Glomerular visceral epithelial cell (primary cell): ENCODE measurements around the gene STPG4.
"Not testable (repeated sequence)": the region's sequence is repeated elsewhere in the genome, so short reads cannot be mapped to it uniquely, and the experiment has no call there.

ENCODE experiments used
- DNase-seq: peaks from one replicate; pipeline ENCODE4 v3.0.0-alpha.2; 2016; ENCODE audit errors: extremely low spot score

Gene STPG4

DNA sequence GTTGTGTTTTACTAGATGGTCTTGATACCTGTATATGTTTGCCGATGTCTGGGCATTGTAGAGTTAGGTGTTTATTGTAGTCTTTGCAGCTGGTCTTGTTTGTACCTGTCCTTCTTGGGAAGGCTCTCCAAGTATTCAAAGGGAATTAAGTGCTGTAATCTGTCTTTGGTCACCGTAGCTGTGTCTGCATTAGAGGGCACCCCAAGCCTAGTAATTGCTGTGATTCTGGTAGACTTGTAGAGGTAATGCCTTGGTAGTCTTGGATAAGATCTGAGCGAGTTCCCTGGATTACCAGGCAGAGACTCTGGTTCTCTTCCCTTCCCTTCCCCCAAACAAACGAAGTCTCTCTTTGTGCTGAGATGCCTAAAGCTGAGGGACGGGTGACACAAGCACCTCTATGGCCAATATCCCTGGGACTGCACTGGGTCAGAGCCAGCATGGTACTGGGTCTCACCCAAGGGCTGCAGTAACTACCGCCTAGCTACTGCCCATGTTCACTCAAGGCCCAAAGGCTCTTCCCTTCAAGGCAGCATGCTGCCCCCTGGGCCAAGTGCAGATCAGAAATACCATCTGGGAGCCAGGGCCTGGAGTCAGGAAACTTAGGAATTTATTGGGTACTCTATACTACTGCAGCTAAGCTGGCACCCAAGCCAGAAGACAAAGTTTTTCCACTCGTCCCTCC, 27.1 kb downstream of the STPG4 start:
- no peak for DNase-seq

DNA sequence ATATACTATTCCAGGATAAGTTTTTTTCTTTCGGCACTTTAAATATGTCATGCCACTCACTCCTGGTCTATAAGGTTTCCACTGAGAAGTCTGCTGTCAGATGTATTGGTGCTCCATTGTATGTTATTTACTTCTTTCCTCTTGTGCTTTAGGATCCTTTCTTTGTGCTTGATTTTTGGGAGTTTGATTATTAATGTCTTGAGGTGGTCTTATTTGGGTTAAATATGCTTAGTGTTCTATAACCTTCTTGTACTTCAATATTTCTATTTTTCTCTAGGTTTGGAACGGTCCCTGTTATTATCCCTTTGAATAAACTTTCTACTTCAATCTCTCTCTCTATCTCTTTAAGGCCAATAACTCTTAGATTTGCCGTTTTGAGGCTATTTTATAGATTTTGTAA, 28.3 kb downstream of the STPG4 start:
- DNase-seq = no peak

DNA sequence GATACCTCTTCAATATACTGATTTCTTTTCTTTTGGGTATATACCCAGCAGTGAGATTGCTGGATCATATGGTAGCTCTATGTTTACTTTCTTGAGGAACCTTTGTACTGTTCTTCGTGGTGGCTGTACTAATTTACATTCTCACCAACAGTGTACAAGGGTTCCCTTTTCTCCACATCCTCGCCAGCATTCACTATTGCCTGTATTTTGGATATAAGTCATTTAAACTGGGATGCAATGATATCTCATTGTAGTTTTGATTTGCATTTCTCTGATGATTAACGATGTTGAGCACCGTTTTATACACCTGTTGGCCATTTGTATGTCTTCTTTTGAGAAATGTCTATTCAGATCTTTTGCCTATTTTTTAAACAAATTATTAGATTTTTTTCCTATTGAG, 30.4 kb downstream of the STPG4 start:
- not testable (repeated sequence) for DNase-seq

- not testable (repeated sequence) for DNase-seq
These were observed 34.7 kb downstream of the STPG4 start for GRCh38 chr2:47120424-47120823.

GRCh38 chr2:47119001-47119400, 36.1 kb downstream of the STPG4 start:
- no peak for DNase-seq

- no peak for DNase-seq
These were observed 36.5 kb downstream of the STPG4 start for GRCh38 chr2:47118581-47118980.

DNA sequence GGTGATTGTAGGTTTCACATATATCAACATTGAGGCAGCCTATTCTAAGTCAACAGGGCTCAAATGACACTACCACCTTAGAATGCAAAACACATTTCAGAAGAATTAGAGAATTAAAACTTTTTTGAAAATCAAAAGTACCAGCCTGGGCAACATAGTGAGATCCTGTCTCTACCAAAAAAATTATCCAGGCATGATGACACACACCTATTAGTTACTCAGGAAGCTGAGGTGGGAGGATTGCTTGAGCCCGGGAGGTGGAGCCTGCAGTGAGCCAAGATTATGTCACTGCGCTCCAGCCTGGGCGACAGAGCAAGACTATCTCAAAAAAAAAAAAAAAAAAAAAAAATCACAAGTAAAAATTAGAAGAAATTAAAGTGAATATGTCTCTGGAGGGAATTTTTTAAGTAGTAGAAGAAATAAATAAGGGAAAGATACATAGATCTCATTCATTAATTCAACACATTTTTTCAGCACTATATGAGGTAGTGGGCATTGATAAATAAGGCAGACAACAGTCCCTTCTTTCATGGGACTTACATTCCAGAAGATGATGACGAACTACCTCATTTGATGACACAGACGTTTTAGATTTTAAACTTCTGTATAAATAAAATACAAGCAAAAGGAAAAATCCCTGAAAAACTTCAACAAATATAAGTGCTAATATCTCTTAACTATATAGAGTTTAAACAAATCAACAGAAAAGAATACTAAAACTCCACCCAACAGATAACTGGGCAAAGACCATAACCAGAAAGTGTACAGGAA, 42.3 kb downstream of the STPG4 start:
- no peak for DNase-seq

GRCh38 chr2:47109680-47110079, 45.4 kb downstream of the STPG4 start:
- DNase-seq = no peak

DNA sequence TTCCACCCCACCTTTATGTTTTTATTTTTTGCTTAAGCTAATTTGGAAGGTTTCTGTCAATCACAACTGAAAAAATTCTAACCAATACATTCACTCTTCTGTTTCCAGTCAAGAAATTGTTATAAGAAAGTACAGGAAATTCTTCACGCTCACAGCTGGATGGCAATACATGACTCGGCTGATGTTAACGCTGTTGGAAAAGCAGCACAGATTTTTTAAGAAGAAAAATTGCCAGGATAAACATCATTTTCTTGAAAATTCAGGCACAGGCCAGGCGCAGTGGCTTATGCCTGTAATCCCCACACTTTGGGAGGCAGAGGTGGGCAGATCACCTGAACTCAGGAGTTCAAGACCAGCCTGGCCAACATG, 46.1 kb downstream of the STPG4 start:
- no peak for DNase-seq

DNA sequence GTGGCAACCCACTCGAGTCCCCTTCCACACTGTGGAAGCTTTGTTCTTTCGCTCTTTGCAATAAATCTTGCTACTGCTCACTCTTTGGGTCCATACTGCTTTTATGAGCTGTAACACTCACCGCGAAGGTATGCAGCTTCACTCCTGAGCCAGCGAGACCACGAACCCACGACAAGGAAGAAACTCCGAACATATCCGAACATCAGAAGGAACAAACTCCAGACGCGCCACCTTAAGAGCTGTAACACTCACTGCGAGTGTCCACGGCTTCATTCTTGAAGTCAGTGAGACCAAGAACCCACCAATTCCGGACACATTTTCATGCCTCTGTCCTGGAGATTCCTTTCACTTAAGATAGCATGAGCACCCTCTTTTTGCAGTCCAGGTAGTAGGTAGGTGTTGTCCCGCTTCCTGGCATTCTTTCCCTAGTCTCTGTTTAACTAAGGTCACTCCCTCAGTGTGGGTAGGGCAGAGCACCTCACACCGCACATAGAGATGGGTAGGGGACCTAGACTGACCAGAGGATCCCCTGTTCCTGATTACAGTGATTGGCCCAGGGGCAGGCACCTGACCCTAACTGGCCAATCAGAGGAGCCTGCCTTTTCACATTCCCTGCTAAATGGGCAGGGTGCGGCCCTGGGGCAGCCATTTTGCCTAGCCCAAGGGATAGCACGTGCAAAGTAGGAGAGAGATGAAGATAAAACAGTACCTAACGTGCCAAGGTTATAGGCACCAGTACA, 46.7 kb downstream of the STPG4 start:
- peak; percentile 21 for DNase-seq

GRCh38 chr2:47107201-47107600, 47.9 kb downstream of the STPG4 start:
- DNase-seq = not testable (repeated sequence)

DNA sequence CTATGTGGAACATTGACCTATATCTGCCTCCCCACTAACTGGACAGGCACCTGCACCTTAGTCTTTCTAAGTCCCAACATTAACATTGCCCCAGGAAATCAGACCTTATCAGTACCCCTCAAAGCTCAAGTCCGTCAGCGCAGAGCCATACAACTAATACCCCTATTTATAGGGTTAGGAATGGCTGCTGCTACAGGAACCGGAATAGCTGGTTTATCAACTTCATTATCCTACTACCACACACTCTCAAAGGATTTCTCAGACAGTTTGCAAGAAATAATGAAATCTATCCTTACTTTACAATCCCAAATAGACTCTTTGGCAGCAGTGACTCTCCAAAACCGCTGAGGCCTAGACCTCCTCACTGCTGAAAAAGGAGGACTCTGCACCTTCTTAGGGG, 48.9 kb downstream of the STPG4 start:
- DNase-seq = not testable (repeated sequence)

DNA sequence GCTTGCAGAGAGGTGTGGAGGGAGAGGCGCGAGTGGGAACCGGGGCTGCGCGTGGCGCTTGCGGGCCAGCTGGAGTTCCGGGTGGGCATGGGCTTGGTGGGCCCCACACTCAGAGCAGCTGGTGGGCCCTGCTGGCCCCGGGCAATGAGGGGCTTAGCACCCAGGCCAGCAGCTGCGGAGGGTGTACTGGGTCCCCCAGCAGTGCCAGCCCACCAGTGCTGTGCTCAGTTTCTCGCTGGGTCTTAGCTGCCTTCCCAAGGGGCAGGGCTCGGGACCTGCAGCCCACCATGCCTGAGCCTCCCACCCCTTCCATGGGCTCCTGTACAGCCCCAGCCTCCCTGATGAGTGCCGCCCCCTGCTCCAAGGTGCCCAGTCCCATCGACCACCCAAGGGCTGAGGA, 55.4 kb downstream of the STPG4 start:
- DNase-seq = not testable (repeated sequence)

DNA sequence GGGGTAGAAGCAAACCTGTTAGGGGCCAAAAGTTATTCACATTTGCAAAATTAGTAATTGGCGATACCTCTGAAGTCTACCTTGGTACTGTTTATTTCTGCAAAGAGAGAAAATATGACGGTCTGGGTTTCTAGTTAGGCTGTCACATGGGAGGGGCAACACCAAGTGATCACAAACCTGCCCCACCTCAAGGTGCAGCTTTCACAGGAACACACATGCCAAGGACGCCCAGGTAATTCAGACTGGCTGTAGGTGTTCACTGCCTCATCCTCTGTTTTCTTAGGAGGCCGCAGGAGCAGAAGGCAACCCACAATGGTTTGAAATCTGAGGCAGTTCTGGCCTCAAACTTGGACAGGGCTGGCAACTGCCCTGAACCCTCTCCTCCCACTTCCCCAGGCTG, 56.2 kb downstream of the STPG4 start:
- no peak for DNase-seq

DNA sequence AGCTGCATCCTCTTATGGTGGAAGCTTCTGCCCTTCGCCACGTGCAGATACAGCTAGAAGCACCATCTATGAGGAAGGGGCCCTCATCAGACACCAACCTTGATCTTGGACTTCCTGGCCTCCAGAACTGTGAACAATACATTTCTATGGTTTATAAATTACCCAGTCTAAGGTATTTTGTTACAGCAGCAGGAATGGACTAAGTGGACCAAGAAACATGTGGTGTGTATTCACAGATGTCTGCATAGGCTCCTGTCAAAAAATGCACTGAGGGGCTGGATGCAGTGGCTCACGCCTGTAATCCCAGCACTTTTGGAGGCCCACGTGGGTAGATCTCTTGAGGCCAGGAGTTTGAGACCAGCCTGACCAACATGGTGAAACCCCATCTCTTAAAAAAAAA, 57.5 kb downstream of the STPG4 start:
- DNase-seq = no peak

DNA sequence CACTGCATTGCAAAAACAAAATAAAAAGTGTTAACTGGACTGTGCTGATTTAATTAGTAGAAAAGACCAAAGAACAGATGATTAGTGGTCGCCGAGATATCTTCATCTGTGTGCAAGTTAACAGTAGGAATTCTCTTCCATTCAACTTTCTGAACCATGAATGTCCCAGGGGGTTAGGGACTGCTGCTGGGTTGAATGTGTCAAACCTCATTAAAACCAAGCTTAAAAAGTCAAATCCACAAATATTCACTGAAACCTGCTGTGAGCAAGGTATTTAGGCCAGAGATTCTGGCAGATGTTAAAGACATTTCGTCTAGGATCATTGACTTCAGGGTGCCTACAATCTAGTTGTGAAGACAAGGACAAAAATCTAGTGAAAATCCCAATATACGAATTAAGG, 58.7 kb downstream of the STPG4 start:
- DNase-seq = no peak

GRCh38 chr2:47095349-47096020, 59.6 kb downstream of the STPG4 start:
- DNase-seq = no peak

DNA sequence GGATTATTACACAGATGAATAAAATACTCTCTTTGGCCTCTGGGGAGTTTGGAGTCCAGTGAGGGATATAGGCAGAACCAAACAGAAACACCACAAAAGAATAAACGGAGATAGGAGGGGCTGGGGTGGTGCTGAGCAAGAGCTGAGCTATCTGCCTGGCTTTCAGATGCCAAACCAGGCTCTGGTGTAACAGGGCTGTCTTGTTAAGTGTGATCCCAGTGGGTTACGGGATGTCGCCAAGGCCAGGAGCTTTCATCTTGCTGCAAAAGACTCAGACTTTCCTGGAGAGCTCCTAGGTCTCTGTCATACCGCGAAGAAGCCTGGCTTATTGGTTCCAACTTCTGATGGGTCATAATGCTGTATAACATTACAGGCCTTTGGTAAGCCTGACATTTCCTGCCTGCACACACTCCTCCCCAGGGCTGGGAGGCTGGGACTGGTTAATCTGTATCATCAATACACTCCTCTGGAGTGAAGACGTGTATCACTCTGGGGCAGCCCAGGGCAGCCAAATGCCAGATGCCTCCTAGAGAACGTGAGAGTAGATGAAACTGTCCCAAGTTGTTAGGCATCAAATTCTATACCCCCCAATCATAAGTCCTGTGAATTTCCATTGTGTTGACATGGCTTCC, 60.5 kb downstream of the STPG4 start:
- DNase-seq = no peak

GRCh38 chr2:47093626-47094025, 61.5 kb downstream of the STPG4 start:
- no peak for DNase-seq

GRCh38 chr2:47092465-47092864, 62.6 kb downstream of the STPG4 start:
- no peak for DNase-seq

DNA sequence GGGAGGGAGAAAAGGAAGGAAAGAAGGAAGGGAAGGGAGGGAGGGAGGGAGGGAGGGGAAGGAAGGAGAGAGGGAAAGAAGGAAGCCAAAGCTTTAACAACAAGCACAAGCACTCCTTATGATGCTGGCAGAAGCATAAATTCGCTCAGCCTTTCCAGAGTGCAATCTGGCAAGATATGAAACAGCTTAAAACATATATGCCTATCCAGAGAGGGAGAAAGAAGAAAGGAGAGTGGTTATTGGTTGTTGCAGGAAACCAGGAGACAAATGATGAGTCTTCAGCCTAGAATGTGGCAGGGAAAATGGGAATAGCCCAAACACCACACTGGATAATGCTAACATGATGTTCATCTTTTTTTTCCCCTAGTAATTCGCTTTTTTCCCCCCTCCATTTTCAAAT, 64.0 kb downstream of the STPG4 start:
- no peak for DNase-seq

DNA sequence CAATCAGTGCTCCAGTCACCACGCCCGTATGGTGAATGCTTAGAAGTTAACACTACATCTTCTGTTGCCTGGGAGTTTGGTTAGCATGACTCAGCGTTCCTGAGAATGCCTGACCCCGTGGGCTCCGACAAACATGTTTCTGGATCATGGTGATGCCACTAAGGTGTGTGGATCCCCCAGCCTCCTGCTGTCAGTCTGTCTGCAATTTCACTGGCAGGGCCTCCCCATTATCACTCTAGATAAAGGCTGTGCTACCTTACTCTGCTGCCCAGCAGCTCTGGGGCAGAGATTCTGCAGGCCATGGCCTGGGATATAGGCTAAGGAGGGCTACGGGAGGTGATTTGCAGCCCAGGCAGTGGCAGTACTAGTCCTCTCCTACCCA, 66.0 kb downstream of the STPG4 start:
- DNase-seq = peak; percentile 40
